Type B pancreatic cell (in vitro differentiated cells): Measurements from ENCODE around the gene EGFL8. TPM values are rescaled to one million over a fixed set of nuclear protein-coding genes. Genes with fewer than 3 reads are reported as not detected.

Experiments used
- DNase-seq: peaks from one replicate; pipeline ENCODE4 v3.0.0; 2021; ENCODE audit warnings: mixed read lengths; ENCODE audit not compliant: unreplicated experiment; ENCODE audit errors: extremely low spot score
- H3K27ac Mint-ChIP-seq: 2 replicates; pipeline ENCODE4 v1.8.0; 2021; ENCODE audit warnings: mild to moderate bottlenecking, mixed read lengths
- H3K27me3 Mint-ChIP-seq: 2 replicates; pipeline ENCODE4 v1.8.0; 2021; ENCODE audit warnings: mixed read lengths
- H3K36me3 Mint-ChIP-seq: 2 replicates; pipeline ENCODE4 v1.8.0; 2021; ENCODE audit warnings: mixed read lengths
- H3K4me1 Mint-ChIP-seq: one replicate; pipeline ENCODE4 v1.8.0; 2021; ENCODE audit warnings: mixed read lengths; ENCODE audit not compliant: unreplicated experiment
- H3K4me3 Mint-ChIP-seq: 2 replicates; pipeline ENCODE4 v1.8.0; 2021; ENCODE audit warnings: mild to moderate bottlenecking, mixed read lengths
- H3K9me3 Mint-ChIP-seq: 2 replicates; pipeline ENCODE4 v1.8.0; 2021; ENCODE audit warnings: mixed read lengths
- long read RNA-seq: library from polyadenylated mRNA; unstranded; transcript quantifications from one replicate; pipeline ENCODE4 v2.0.0, GENCODE V29; 2020
- total RNA-seq: library from RNA; stranded (reverse); gene quantifications from 2 replicates; pipeline ENCODE4 v1.2.1, GENCODE V29; 2021; ENCODE audit warnings: low replicate concordance
- TF ChIP-seq, protein P1 (sequence below): fragments of 200-600 bp; sonication (generic); conservative IDR thresholded peaks from 2 replicates; pipeline ENCODE4 v1.5.0; 2021; ENCODE audit warnings: antibody characterized with exemption, mild to moderate bottlenecking

The EGFL8 gene
- total RNA-seq: 27.1 and 35.8 TPM in 2 replicates
- long read RNA-seq, partial matches to known transcripts: 0 of 1 reads
- long read RNA-seq, other reads (novel, unspliced or antisense): 0 of 1 reads

DNA sequence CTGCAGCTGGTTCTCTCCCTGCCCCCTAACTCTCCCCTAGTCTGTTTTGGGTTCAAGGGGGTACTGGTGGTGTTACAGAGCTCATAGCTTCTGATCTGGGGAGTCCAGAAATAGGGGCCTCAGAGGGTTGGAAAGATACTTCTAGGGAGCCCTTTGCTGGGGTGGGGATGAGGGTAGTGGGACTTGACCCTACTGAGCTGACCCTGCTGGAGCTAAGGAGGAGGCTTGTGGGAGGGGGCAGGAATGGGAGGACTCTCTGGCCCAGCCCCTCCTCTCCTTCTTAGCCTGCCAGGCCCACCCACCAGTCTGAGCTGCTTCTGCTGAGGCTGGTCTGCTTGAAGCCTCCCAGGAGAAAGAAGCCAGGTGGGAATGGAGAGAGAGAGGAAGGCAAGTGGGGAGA, at the start of gene EGFL8:
EGFL8 (plus strand) TSS at position 301 of the 400 bp plus-strand sequence. CDS start 1,571 bp downstream, outside the sequence.
- Mint-ChIP-seq H3K9me3 (no peaks in the 10 kb centered on the region), H3K27ac (no peak within 1 kb of the TSS), H3K4me3 (no peak within 1 kb of the TSS), H3K4me1 (peaks cover 8% of the 10 kb centered on the region), H3K27me3 (no peaks in the 10 kb centered on the region), H3K36me3 (peaks cover 19% of the 10 kb centered on the region)
- DNase-seq: no peak
- TF ChIP-seq, protein P1, sequence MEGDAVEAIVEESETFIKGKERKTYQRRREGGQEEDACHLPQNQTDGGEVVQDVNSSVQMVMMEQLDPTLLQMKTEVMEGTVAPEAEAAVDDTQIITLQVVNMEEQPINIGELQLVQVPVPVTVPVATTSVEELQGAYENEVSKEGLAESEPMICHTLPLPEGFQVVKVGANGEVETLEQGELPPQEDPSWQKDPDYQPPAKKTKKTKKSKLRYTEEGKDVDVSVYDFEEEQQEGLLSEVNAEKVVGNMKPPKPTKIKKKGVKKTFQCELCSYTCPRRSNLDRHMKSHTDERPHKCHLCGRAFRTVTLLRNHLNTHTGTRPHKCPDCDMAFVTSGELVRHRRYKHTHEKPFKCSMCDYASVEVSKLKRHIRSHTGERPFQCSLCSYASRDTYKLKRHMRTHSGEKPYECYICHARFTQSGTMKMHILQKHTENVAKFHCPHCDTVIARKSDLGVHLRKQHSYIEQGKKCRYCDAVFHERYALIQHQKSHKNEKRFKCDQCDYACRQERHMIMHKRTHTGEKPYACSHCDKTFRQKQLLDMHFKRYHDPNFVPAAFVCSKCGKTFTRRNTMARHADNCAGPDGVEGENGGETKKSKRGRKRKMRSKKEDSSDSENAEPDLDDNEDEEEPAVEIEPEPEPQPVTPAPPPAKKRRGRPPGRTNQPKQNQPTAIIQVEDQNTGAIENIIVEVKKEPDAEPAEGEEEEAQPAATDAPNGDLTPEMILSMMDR: no peak

DNA sequence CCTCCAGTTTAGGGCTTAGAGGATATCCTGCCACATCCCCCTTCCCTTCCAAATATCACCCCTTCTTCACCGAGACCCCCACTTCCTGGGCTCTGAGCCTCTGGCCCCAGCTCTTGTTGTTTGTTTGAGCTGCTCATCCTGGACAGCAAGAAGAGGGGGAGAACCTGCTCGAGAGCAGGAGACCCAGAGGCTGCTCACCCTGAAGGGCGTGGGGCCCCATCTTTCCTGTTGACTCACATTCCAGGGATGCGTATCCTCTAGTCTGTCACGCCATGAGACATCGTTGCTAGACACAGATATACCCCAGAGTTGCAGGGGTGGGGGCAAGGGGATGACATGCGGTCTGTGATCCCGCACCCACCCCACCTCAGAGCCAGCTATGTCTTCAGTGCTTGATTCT, 49.6 kb upstream of the EGFL8 start:
- Mint-ChIP-seq H3K4me1 (peaks cover 37% of the 10 kb centered on the region), H3K4me3 (peak overlapping the region; percentile 74), H3K27ac (peak overlapping the region; percentile 98), H3K9me3 (no peaks in the 10 kb centered on the region), H3K27me3 (no peaks in the 10 kb centered on the region), H3K36me3 (peaks cover 20% of the 10 kb centered on the region)
- DNase-seq: no peak
- TF ChIP-seq, protein P1: no peak

DNA sequence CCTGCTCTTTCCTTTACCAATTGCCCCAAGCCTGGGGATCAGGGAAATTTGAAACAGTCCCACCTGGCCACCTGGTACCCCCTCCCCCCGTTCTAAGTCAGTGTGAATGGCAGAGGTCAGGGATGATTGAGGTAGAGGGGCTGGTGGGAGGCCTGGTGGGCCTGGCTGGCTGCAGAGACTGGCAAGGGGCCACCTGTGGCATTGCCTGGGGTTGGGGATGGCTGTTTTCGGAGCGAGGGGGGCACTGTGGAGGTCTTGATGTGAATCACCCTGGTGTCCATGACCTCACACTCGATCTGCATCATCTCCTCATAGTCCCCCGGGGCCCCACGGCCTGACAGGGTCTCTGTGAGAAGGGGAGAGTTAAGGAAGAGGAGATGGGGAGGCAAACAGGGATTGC, 48.8 kb upstream of the EGFL8 start:
- H3K27me3 Mint-ChIP-seq: no peaks in the 10 kb centered on the region
- peaks cover 37% of the 10 kb centered on the region for H3K4me1 Mint-ChIP-seq
- DNase-seq: no peak
- TF ChIP-seq, protein P1: no peak
- H3K36me3 Mint-ChIP-seq: peaks cover 20% of the 10 kb centered on the region
- peak overlapping the region; percentile 98 for H3K27ac Mint-ChIP-seq
- H3K9me3 Mint-ChIP-seq: no peaks in the 10 kb centered on the region
- H3K4me3 Mint-ChIP-seq: no peak overlapping the region

DNA sequence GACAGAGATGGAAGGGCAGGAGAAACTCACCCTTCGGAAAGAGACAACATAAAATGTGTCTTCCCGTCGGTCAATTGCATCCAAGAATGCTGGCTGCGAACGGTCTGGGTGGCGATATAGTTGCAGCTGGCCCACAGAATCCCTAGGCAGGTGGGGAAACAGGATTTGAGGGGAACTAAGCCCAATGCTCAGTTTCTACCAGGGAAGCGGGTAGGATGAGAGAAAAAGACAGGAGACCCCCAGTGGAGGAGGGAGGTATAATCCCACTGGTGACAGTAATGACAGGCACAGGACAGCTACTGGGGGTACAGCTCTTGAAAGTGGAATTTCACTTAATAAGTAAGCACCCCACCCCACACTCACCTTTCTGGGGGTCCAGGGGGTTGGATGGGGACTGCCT, 47.7 kb upstream of the EGFL8 start:
- Mint-ChIP-seq H3K27ac (peak overlapping the region; percentile 39), H3K9me3 (no peaks in the 10 kb centered on the region), H3K36me3 (peaks cover 23% of the 10 kb centered on the region), H3K4me3 (no peak overlapping the region), H3K4me1 (peaks cover 31% of the 10 kb centered on the region), H3K27me3 (no peaks in the 10 kb centered on the region)
- TF ChIP-seq, protein P1: peak; percentile 70
- DNase-seq: no peak

DNA sequence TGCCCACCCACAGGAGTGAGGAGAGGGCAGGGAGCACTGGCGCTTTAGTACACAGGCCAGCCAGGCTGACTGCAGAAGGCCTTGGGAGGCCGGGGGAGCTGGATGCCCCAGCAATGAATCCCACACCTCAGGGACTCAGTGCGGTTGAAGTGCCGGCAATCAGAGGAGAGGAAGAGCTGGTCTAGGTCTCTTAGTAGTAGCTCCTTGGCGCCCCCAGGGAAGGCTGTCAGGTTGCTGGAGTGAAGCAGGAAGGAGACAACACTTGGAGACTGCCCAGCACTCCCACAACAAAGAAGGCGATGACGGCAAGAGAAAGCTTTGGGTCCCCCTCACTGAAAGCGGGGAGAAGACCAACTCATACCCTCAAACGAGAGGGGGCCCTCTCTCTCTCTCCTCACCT, 46.9 kb upstream of the EGFL8 start:
- Mint-ChIP-seq H3K36me3 (peaks cover 21% of the 10 kb centered on the region), H3K27ac (no peak overlapping the region), H3K27me3 (no peaks in the 10 kb centered on the region), H3K9me3 (no peaks in the 10 kb centered on the region), H3K4me3 (no peak overlapping the region), H3K4me1 (peaks cover 23% of the 10 kb centered on the region)
- no peak for DNase-seq
- TF ChIP-seq, protein P1: no peak
